D721Med (cell line): ENCODE measurements around the gene SHQ1.

Source experiments
- DNase-seq: peaks from one replicate; pipeline ENCODE4 v3.0.0; 2011; ENCODE audit warnings: low spot score; ENCODE audit not compliant: insufficient read length
- FAIRE-seq: peaks from 2 replicates; lab custom pipeline; 2011; peaks lifted over from hg19 to GRCh38; lab: Jason Lieb, UNC
- TF ChIP-seq, protein P1 (sequence below): IDR thresholded peaks from 2 replicates; pipeline ENCODE4 v1.5.1; 2012; ENCODE audit warnings: mild to moderate bottlenecking, control low read depth; ENCODE audit not compliant: insufficient read depth; ENCODE audit errors: missing control alignments

The SHQ1 gene

DNA sequence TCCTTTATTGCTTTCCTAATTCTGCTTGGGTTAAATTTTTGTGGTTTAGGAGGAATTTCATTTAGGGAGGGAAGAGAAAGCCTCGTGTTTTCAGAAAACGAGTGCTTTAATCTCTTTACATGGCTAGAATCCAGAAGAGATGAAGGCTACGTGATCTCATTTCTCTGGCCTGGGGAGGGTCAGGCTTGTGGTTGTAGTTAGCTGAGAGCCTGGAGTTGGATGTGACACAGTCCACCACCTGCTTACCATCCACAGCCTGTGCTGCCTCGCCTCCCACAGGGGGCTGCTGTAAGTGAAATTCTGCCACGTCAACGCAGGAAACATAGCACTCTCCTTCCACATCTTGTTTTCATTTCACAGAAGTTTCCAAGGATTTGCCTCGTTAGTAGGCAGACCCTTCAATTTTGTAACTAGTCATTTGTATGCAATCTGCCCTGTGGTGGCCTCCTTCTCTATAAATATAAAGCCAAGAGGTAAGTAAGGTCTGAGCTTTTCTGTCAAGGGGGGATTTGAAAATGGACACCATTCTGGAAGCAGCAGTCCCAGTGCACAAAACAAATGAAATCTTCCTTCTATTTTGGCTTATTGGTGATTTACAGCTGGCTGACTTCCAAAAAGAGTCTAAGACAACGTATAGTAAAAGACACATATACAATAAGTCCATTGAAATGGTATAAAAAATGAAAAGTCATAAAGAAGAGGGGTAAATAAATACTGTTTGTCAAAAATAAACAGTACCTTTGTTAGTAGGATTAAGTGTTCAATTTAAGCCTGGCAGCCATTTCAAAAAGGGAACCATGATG is 43.0 kb upstream of the SHQ1 start:
- no peak for DNase-seq
- no peak for FAIRE-seq
- TF ChIP-seq, protein P1, sequence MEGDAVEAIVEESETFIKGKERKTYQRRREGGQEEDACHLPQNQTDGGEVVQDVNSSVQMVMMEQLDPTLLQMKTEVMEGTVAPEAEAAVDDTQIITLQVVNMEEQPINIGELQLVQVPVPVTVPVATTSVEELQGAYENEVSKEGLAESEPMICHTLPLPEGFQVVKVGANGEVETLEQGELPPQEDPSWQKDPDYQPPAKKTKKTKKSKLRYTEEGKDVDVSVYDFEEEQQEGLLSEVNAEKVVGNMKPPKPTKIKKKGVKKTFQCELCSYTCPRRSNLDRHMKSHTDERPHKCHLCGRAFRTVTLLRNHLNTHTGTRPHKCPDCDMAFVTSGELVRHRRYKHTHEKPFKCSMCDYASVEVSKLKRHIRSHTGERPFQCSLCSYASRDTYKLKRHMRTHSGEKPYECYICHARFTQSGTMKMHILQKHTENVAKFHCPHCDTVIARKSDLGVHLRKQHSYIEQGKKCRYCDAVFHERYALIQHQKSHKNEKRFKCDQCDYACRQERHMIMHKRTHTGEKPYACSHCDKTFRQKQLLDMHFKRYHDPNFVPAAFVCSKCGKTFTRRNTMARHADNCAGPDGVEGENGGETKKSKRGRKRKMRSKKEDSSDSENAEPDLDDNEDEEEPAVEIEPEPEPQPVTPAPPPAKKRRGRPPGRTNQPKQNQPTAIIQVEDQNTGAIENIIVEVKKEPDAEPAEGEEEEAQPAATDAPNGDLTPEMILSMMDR: no peak

DNA sequence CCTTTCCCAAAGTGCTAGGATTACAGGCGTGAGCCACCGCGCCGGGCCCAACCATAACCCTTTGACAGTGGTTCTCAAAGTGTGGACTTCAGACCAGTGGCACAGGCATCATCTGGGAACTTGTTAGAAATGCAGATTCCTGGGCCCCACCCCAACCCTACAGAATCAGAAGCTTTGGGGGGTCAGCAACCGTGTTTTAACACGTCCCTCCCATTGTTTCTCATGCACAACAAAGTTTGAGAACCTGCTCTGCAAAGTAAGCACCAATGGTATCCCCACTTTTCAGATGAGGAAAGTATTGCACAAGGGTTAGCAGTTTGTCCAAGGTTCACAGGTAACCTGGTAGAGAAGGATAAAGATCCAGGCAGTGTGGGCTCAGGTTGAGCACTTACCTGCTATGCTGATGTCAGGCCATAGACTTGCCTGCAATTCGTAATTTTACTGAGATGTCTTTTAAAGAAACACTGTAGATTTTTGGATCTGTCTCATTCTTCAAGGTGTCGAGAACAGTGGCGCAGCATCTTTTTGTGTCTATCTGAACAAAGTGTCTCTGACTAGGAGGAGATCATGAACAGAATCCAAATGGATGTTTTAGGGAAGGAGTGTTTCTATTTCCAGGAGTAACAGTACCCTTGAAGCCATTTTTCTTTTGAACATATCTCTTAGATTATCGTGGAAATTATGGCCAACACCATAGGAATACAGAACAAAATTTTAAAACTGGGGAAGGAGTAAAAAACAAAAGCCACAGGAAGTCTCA is 42.1 kb upstream of the SHQ1 start:
- DNase-seq (no peak), FAIRE-seq (no peak)
- TF ChIP-seq, protein P1: no peak

DNA sequence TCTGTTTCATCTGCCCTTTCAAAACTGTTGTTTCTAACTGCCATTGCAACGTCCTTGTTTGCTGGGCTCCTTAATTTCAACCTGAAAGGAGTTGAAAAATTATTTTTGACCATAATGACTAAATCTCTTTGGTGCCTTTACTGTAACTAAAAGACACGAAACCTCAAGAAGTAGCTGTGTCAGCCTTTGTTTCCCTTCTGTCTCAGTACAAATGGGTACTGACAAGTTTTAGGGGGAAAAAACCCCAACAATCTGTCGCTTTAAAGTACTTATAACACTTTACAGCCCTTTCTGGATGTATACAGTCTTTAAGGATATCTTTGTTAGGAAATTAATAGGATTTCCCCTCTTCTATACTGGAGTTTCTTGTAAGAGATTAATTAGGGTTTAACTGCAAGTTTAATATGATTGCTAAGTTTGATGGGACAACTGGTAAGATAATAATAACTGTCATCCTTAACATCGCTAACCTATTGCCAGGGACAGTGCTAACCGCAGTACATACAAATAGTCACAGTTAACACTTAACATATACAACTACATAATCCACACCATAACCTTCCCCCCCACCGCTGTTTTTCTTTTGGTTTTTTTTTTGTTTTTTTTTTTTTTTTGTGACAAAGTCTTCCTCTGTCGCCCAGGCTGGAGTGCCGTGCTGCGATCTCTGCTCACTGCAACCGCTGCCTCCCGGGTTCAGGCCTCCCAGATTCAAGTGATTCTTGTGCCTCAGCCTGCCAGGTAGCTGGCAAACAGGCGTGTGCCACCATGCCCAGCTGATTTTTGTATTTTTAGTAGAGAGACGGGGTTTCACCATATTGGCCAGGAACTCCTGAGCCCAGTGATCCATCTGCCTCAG is 41.3 kb upstream of the SHQ1 start:
- no peak for FAIRE-seq
- TF ChIP-seq, protein P1: no peak
- no peak for DNase-seq

DNA sequence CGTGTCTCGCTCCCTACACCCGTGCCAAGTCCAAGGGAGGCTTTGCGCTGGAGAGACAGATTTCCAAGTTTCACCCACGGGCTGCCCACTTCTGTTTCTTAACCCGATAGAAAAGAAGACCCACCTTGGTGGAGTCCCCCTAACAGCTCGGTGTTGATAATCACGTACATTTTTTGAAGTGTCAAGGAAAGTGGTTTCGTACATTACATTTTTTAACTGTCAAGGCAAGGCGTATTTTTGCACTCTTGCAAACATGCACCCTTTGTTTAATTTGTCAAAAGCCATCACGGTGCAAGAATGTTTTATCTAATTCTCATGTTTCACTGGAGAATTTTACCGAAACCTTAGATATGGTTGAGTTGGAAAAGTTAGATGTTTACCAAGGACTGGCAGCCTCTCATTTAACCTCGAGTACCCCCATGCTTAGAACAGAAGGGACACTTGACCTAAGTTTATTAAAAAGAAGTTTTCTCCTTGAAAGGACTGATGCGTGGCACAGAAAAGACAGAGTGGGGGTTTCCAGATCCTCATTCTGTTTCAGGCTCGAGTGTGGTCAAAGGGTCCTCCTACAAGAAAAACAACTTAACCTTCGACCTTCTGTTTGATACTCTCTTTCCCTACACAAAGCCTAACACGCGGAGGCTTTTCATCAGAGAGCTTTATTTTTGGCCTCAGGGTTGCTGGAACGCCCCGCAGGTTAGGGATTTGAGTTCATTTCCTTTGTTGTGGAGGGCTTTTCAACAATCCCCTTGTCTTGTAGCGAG is 40.5 kb upstream of the SHQ1 start:
- FAIRE-seq: no peak
- TF ChIP-seq, protein P1: no peak
- no peak for DNase-seq

DNA sequence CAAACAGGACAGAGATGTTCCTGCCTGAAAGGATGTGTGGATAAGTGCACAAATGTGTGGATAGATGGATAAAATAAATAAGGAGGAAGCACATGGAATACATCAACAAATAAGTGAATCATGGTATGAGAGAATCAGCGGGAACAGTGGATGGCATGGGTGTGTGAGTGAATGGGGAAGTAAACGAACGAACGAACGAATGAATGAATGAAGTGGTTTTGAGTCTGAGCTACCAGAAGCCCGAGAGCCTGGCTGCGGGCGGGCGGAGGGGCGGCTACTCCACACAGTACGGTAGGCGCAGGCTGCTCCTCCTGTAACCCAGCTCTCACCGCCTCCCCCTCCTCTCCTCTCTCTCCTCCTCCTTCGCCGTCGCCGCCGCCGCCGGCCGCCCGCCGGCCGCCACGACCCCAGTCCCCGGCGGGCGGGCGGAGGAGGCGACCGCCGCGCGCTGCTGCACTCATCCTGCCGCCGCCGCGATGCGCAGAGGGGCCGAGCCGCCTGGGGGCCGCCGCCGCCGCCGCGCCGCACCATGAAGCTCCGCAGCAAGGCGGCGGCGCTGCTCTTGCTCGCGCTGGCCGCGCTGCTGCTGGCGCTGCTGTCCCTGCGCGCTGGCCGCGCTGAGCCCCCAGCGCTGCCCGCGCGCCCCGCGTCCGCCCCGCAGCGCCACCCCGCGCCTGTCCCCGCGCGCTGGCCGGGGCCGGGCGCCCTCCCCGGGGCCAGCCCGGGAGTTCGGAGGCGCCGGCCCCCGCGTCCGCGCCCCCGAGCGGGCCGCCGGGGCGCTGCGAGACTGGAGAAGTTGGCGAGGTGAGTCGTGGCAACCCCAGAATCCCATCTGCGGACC is 39.7 kb upstream of the SHQ1 start, which contains the start of gene GXYLT2:
GXYLT2 (plus strand) TSS at position 342 of the 841 bp plus-strand sequence; CDS start at position 530, 188 bp downstream.
- DNase-seq (peak; percentile 57), FAIRE-seq (no peak)
- TF ChIP-seq, protein P1: peak; percentile 0
